BLaER1 (cell line): ENCODE results near the gene HOXA7.
A peak's percentile ranks its signal among the peaks of the same experiment; 100 is the strongest.

Experiments
- H3K27ac ChIP-seq: shearing (Covaris generic); formaldehyde crosslinking; 2 replicates; pipeline ENCODE4 v1.8.1; 2022
- H3K27me3 ChIP-seq: shearing (Covaris generic); formaldehyde crosslinking; 2 replicates; pipeline ENCODE4 v1.8.1; 2022
- H3K36me3 ChIP-seq: shearing (Covaris generic); formaldehyde crosslinking; 2 replicates; pipeline ENCODE4 v1.8.1; 2022
- H3K4me1 ChIP-seq: shearing (Covaris generic); formaldehyde crosslinking; 2 replicates; pipeline ENCODE4 v1.8.1; 2022
- H3K4me2 ChIP-seq: shearing (Covaris generic); formaldehyde crosslinking; 2 replicates; pipeline ENCODE4 v1.8.1; 2022
- H3K4me3 ChIP-seq: shearing (Covaris generic); formaldehyde crosslinking; 2 replicates; pipeline ENCODE4 v1.8.1; 2022
- H3K9ac ChIP-seq: shearing (Covaris generic); formaldehyde crosslinking; 2 replicates; pipeline ENCODE4 v1.8.1; 2022
- H3K9me3 ChIP-seq: shearing (Covaris generic); formaldehyde crosslinking; 2 replicates; pipeline ENCODE4 v1.8.1; 2022
- H4K20me1 ChIP-seq: shearing (Covaris generic); formaldehyde crosslinking; 2 replicates; pipeline ENCODE4 v1.8.1; 2022
- Cebpa-rat ChIP-seq: shearing (Covaris generic); IDR thresholded peaks from 2 replicates; pipeline ENCODE4 v1.8.1; 2022

HOXA7 gene

DNA sequence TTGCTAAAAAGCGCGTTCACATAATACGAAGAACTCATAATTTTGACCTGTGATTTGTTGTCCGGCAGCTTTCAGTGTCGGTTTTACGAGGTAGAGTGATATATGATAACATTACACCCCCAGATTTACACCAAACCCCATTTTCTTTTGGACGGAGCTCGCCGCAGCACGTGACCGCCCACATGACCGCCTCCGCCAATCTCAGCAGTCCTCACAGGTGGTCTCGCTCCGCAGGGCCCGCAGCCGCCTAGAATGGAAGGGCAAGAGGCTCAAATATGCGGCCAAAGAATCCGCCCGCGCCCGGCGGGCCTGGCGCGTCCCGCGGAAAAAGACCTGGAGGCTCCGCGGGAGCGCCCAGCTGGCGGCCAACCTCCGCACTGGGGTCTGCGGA is at the start of gene HOXA7:
HOXA7 (minus strand) TSS at position 168 of the 391 bp plus-strand sequence; CDS start at position 38, 130 bp downstream.
- Histone ChIP-seq H3K27ac (no peak within 1 kb of the TSS), H3K36me3 (no peaks in the 10 kb centered on the region), H3K27me3 (peaks cover 100% of the 10 kb centered on the region), H3K9ac (no peak within 1 kb of the TSS), H4K20me1 (peaks cover 89% of the 10 kb centered on the region), H3K4me1 (peaks cover 19% of the 10 kb centered on the region), H3K4me3 (0 out of 2 replicates have a peak within 1 kb of the TSS, but pooled peaks have one; percentile 23), H3K4me2 (no peak within 1 kb of the TSS), H3K9me3 (peaks cover 41% of the 10 kb centered on the region)
- no peak for TF ChIP-seq Cebpa-rat

DNA sequence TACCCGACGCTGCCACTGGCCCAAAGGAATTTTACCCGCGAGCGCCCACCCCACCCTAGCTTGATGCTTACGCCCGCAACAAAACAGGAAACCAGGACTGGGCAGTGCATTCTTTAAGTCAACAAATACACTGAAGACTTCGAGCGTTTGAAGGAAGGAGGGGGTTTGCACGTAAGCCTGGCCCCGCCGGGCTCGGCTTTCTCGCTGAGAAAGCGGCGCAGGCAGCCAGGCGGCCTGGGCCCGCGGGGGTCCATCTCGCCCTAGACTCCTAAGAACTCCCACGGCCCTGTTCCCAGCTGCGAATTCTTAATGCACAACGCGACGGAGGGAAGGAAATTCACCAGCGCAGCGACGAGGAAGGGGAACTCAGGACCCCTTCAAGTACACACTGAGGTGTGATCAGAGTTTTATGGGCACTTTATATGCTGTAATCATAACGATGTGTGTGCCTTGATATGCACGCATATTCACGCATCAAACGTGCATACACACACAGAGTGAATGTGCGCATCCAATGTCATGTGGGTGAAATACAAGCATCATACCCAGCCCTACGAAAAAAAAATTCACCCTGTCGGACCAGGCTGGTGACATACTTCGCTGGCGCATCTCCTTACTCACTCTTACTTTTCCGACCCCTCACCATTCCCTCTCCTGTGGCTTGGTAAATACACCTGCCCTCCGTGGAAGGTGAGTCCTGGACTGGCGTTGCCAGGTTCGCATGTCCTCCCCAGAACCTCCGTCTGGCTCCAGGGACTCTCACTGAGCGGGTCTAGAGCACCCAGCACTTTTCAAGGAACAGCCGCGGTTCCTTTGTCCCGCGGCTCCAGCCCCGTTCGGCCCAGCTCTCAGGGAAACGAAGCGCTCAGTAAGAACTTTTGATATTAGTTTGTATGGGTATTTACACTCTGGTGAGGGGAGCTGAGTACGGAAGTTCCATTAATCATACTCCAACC is 49.1 kb upstream of the HOXA7 start:
- Histone ChIP-seq H3K9me3 (peaks cover 6% of the 10 kb centered on the region; the same call in 1 of the 2 replicates), H3K4me1 (peaks cover 10% of the 10 kb centered on the region; the same call in 1 of the 2 replicates), H4K20me1 (peaks cover 81% of the 10 kb centered on the region), H3K9ac (no peak overlapping the region), H3K4me3 (no peak overlapping the region), H3K27ac (no peak overlapping the region), H3K36me3 (no peaks in the 10 kb centered on the region), H3K4me2 (no peak overlapping the region), H3K27me3 (peaks cover 98% of the 10 kb centered on the region)
- no peak for TF ChIP-seq Cebpa-rat

- Histone ChIP-seq H4K20me1 (peaks cover 88% of the 10 kb centered on the region), H3K9me3 (peaks cover 6% of the 10 kb centered on the region; the same call in 1 of the 2 replicates), H3K27ac (no peak overlapping the region), H3K27me3 (peaks cover 100% of the 10 kb centered on the region), H3K4me3 (no peak overlapping the region), H3K4me1 (peaks cover 17% of the 10 kb centered on the region), H3K36me3 (no peaks in the 10 kb centered on the region), H3K9ac (no peak overlapping the region), H3K4me2 (no peak overlapping the region)
- TF ChIP-seq Cebpa-rat, result no peak
These were observed 48.4 kb upstream of the HOXA7 start for GRCh38 chr7:27204851-27205322.

DNA sequence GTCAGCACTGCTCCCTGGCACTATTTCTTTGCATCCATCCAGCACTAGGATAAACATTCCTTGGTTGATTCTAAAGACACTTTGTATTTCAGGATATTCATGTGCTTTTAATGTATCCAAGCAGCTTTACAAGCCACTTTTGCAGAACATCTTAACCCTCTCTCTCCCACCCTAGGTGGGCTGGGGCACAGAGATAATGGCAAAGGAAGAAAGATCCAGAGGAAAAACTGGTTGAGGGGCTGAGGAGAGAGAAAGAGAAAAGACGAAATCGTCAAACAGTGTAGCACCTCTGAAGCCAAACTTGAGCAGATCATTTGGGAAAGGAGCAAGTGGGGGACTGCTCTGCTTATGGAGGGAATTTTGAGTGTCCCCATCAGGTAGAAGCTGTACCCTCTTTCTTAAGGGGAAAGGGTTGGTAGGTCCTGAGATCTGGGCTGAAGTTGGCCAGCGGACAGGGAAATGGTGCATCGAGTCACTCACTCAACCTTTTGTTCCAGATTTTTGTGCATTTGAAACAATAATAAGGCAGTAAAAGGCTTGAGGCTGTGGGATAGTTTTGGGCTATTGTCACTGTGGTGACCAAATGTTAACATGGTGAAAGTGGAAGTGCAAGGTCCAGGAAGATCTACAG is 47.6 kb upstream of the HOXA7 start:
- Histone ChIP-seq H3K27ac (no peak overlapping the region), H3K9ac (no peak overlapping the region), H4K20me1 (peaks cover 94% of the 10 kb centered on the region), H3K36me3 (no peaks in the 10 kb centered on the region), H3K4me2 (no peak overlapping the region), H3K4me1 (peaks cover 26% of the 10 kb centered on the region), H3K27me3 (peaks cover 100% of the 10 kb centered on the region), H3K9me3 (peaks cover 6% of the 10 kb centered on the region; the same call in 1 of the 2 replicates), H3K4me3 (no peak overlapping the region)
- TF ChIP-seq Cebpa-rat, result no peak

DNA sequence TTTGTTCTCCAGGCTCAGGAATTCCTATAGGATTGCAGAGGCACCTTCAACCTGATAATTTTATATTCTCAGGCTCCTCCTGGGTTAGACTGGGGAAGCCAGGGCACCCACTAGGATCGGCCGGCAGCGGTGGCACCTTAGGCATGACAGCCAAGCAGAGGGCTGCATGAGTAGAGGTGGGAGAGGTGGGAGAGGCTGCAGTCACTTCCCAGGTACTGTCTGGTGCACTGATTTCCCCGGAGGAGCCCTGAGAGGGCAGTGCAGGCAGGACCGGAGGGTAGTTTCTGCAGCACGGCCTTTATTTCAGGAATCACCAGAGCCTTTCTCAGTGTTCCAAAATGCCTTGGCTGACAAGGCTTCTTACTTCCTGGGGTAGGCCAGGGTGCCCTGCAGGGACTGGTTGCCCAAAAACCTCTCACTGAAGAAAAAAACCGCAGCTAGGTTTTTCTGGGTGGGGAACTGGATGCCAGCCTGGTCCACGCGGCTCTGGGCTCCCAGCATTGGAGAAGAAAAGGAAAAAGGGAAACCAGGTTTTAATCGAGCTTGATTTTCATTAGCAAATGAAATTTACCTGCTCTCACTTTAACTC is 47.0 kb upstream of the HOXA7 start:
- H3K9ac ChIP-seq, result no peak overlapping the region
- no peak overlapping the region for H3K4me2 ChIP-seq
- H3K4me1 ChIP-seq, result peaks cover 28% of the 10 kb centered on the region
- H3K9me3 ChIP-seq, result peaks cover 6% of the 10 kb centered on the region; the same call in 1 of the 2 replicates
- peaks cover 94% of the 10 kb centered on the region for H4K20me1 ChIP-seq
- H3K4me3 ChIP-seq, result no peak overlapping the region
- H3K27me3 ChIP-seq, result peaks cover 100% of the 10 kb centered on the region
- no peak for TF ChIP-seq Cebpa-rat
- H3K36me3 ChIP-seq, result no peaks in the 10 kb centered on the region
- H3K27ac ChIP-seq, result no peak overlapping the region

DNA sequence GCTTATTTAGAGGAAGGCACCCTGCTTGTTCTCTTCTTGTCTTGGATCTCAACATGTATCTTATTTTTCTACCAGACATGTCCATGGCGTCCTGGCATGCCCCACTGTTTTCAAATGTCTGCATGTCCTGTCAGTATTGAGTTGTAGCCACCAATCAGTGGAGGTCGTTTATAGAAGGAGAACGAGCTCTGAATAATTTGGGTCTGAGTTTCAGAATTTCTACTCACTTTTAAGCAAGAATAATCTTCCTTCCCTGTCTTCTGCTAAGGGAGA is 46.3 kb upstream of the HOXA7 start:
- Histone ChIP-seq H3K9me3 (peaks cover 6% of the 10 kb centered on the region; the same call in 1 of the 2 replicates), H3K4me3 (no peak overlapping the region), H3K27me3 (peaks cover 100% of the 10 kb centered on the region), H4K20me1 (peaks cover 94% of the 10 kb centered on the region), H3K4me2 (no peak overlapping the region), H3K9ac (no peak overlapping the region), H3K4me1 (peaks cover 28% of the 10 kb centered on the region), H3K27ac (no peak overlapping the region), H3K36me3 (no peaks in the 10 kb centered on the region)
- TF ChIP-seq Cebpa-rat, result no peak

GRCh38 chr7:27202018-27202861 is 45.8 kb upstream of the HOXA7 start:
- Histone ChIP-seq H3K36me3 (no peaks in the 10 kb centered on the region), H3K27me3 (peaks cover 100% of the 10 kb centered on the region), H4K20me1 (peaks cover 94% of the 10 kb centered on the region), H3K9me3 (peaks cover 6% of the 10 kb centered on the region; the same call in 1 of the 2 replicates), H3K4me1 (peaks cover 28% of the 10 kb centered on the region), H3K4me3 (no peak overlapping the region), H3K27ac (no peak overlapping the region), H3K4me2 (no peak overlapping the region), H3K9ac (no peak overlapping the region)
- no peak for TF ChIP-seq Cebpa-rat

- Histone ChIP-seq H3K4me3 (no peak overlapping the region), H3K9me3 (peaks cover 6% of the 10 kb centered on the region; the same call in 1 of the 2 replicates), H4K20me1 (peaks cover 97% of the 10 kb centered on the region), H3K4me1 (peaks cover 28% of the 10 kb centered on the region), H3K27ac (no peak overlapping the region), H3K27me3 (peaks cover 100% of the 10 kb centered on the region), H3K4me2 (peak overlapping the region; percentile 93; the same call in 1 of the 2 replicates), H3K36me3 (no peaks in the 10 kb centered on the region), H3K9ac (no peak overlapping the region)
- TF ChIP-seq Cebpa-rat, result no peak
These were observed 45.1 kb upstream of the HOXA7 start for GRCh38 chr7:27201580-27202017.
